Progenitor cell of endocrine pancreas (in vitro differentiated cells): ENCODE measurements around the gene CUX1. TPM values are rescaled to one million over a fixed set of nuclear protein-coding genes. Genes with fewer than 3 reads are reported as not detected.
A peak's percentile ranks its signal among the peaks of the same experiment; 100 is the strongest.

ENCODE experiments used
- DNase-seq: peaks from one replicate; pipeline ENCODE4 v3.0.0; 2021; ENCODE audit warnings: low spot score; ENCODE audit not compliant: unreplicated experiment
- H3K27ac Mint-ChIP-seq: 2 replicates; pipeline ENCODE4 v1.8.0; 2021; ENCODE audit warnings: mild to moderate bottlenecking, moderate library complexity, mixed read lengths
- H3K27me3 Mint-ChIP-seq: 2 replicates; pipeline ENCODE4 v1.8.0; 2021; ENCODE audit warnings: mixed read lengths
- H3K36me3 Mint-ChIP-seq: 2 replicates; pipeline ENCODE4 v1.8.0; 2022; ENCODE audit warnings: mixed read lengths; ENCODE audit not compliant: insufficient read depth
- H3K4me1 Mint-ChIP-seq: 2 replicates; pipeline ENCODE4 v1.8.0; 2021; ENCODE audit warnings: low read depth, mixed read lengths
- H3K4me3 Mint-ChIP-seq: 2 replicates; pipeline ENCODE4 v1.8.0; 2021; ENCODE audit warnings: low read depth, mild to moderate bottlenecking, moderate library complexity, mixed read lengths
- H3K9me3 Mint-ChIP-seq: 2 replicates; pipeline ENCODE4 v1.8.0; 2021; ENCODE audit warnings: low read depth, mixed read lengths
- total RNA-seq: library from RNA; stranded (reverse); gene quantifications from 2 replicates; pipeline ENCODE4 v1.2.1, GENCODE V29; 2021
- TF ChIP-seq, protein P1 (sequence below): fragments of 200-600 bp; sonication (generic); IDR thresholded peaks from one replicate; pipeline ENCODE4 v1.5.0; 2021; ENCODE audit warnings: antibody characterized with exemption, mild to moderate bottlenecking; ENCODE audit not compliant: unreplicated experiment

The CUX1 gene
- total RNA-seq, 1 donor from 2014 or later, result 103 TPM

DNA sequence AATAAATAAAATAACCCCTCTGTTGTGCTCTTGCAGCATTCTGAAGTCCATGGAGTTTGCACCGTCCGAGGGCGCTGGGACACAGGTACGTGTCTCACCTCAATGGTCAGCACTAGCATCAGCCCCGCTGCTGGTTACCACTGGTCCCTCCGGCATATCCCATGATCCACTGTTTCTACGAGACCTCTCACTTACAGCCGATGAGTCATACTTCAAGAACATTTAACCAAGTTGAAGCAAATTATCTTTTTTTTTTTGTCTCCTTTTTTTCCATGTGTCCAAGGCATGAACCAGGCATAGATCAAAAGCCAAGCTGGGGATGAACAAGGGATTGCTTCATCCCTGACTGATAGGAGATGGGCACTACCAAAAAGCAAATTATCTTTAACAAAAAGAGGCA, 376.4 kb downstream of the CUX1 start:
- Mint-ChIP-seq H3K4me3 (no peak overlapping the region), H3K36me3 (peaks cover 31% of the 10 kb centered on the region)
- TF ChIP-seq, protein P1, sequence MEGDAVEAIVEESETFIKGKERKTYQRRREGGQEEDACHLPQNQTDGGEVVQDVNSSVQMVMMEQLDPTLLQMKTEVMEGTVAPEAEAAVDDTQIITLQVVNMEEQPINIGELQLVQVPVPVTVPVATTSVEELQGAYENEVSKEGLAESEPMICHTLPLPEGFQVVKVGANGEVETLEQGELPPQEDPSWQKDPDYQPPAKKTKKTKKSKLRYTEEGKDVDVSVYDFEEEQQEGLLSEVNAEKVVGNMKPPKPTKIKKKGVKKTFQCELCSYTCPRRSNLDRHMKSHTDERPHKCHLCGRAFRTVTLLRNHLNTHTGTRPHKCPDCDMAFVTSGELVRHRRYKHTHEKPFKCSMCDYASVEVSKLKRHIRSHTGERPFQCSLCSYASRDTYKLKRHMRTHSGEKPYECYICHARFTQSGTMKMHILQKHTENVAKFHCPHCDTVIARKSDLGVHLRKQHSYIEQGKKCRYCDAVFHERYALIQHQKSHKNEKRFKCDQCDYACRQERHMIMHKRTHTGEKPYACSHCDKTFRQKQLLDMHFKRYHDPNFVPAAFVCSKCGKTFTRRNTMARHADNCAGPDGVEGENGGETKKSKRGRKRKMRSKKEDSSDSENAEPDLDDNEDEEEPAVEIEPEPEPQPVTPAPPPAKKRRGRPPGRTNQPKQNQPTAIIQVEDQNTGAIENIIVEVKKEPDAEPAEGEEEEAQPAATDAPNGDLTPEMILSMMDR, result no peak

GRCh38 chr7:102195361-102195760, 377.9 kb downstream of the CUX1 start:
- peaks cover 34% of the 10 kb centered on the region for H3K36me3 Mint-ChIP-seq

More for the DNA sequence above, 376.4 kb downstream of the CUX1 start:
- H3K27ac Mint-ChIP-seq, result no peak overlapping the region
- no peaks in the 10 kb centered on the region for H3K9me3 Mint-ChIP-seq
- H3K4me1 Mint-ChIP-seq, result no peaks in the 10 kb centered on the region
- no peak for DNase-seq
- H3K27me3 Mint-ChIP-seq, result no peaks in the 10 kb centered on the region

GRCh38 chr7:102196028-102196427, 378.6 kb downstream of the CUX1 start:
- no peak overlapping the region for H3K4me3 Mint-ChIP-seq
- H3K36me3 Mint-ChIP-seq, result peaks cover 32% of the 10 kb centered on the region
- H3K27ac Mint-ChIP-seq, result peak overlapping the region; percentile 62
- H3K27me3 Mint-ChIP-seq, result no peaks in the 10 kb centered on the region
- no peaks in the 10 kb centered on the region for H3K4me1 Mint-ChIP-seq
- TF ChIP-seq, protein P1, result no peak
- no peak for DNase-seq
- no peaks in the 10 kb centered on the region for H3K9me3 Mint-ChIP-seq

More at GRCh38 chr7:102195361-102195760, 377.9 kb downstream of the CUX1 start:
- H3K4me3 Mint-ChIP-seq, result no peak overlapping the region
- no peak for DNase-seq
- TF ChIP-seq, protein P1, result no peak
- H3K27ac Mint-ChIP-seq, result no peak overlapping the region
- no peaks in the 10 kb centered on the region for H3K9me3 Mint-ChIP-seq
- H3K27me3 Mint-ChIP-seq, result no peaks in the 10 kb centered on the region
- no peaks in the 10 kb centered on the region for H3K4me1 Mint-ChIP-seq

DNA sequence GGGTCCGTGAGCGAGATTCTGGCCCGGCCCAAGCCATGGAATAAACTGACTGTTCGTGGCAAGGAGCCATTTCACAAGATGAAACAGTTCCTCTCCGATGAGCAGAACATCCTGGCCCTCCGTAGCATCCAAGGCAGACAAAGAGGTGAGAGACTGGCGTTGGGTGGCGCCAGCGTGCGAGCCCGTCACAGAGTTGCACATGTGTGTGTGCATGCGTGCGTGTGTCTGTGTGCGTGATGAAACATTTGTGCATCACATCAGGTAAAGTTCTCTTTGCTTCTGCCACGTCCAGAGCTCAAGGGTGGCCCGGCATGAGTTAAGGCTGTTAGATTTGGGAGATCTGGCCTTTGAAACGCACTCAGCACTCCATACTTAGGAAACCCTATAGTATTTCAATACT, 379.7 kb downstream of the CUX1 start:
- Mint-ChIP-seq H3K27me3 (no peaks in the 10 kb centered on the region), H3K4me1 (no peaks in the 10 kb centered on the region), H3K9me3 (no peaks in the 10 kb centered on the region), H3K36me3 (peaks cover 35% of the 10 kb centered on the region), H3K27ac (no peak overlapping the region), H3K4me3 (no peak overlapping the region)
- TF ChIP-seq, protein P1, result no peak
- no peak for DNase-seq

DNA sequence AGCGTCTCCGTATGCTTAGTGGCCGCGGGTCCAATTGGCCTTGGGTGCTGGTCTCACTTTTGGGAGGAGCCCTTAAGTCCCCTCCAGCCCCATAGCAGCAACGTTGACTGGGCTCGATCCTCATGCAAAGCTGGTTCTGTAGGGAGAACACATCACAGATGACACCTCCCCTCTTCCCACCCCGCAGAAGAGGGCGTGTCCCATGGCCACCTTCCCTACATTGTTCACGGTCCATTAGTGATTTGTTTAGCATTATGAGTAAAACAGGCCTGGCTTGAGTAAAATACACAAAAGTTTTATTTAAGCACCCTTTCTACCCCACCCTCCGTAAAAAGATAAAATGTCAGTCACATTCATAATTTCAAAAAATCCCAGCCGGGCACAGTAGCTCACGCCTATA, 380.2 kb downstream of the CUX1 start:
- Mint-ChIP-seq H3K4me1 (no peaks in the 10 kb centered on the region), H3K9me3 (no peaks in the 10 kb centered on the region), H3K4me3 (no peak overlapping the region), H3K36me3 (peaks cover 34% of the 10 kb centered on the region), H3K27ac (no peak overlapping the region), H3K27me3 (no peaks in the 10 kb centered on the region)
- TF ChIP-seq, protein P1, result no peak
- no peak for DNase-seq
